KOPT-K1 (cell line): ENCODE data around the gene RPRD1B.

Experiments used
- H3K27ac ChIP-seq: fragments of 200-600 bp; sonication (generic); 2 replicates; pipeline ENCODE4 v1.5.1; 2016; ENCODE audit warnings: antibody characterized with exemption, mild to moderate bottlenecking, low read depth, low read length; ENCODE audit not compliant: poor library complexity, severe bottlenecking
- H3K36me3 ChIP-seq: fragments of 200-600 bp; sonication (generic); 2 replicates; pipeline ENCODE4 v1.5.1; 2017; ENCODE audit warnings: antibody characterized with exemption, mild to moderate bottlenecking, low read length, moderate library complexity; ENCODE audit not compliant: insufficient read depth
- H3K9me3 ChIP-seq: fragments of 200-600 bp; sonication (generic); 2 replicates; pipeline ENCODE4 v1.5.1; 2017; ENCODE audit warnings: antibody characterized with exemption, low read length, mild to moderate bottlenecking; ENCODE audit not compliant: insufficient read depth, poor library complexity, severe bottlenecking

RPRD1B gene

DNA sequence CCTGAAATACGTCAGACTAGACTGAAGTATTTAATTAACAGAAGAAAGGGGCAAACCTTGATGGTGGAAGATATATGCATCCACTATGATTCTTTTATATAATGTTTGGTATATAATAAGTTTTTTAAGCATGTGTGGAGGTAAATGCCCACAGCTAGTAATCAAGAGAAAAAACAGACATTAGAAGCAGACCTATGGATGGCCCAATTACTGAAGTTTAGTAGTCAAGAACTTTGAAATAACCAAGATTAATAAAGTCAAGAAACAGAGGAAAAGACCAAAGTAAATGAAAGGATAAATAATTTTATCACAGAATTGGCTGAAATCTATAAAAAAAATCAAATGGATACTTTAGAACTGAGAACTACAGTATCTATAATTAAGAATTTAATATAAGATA is 15.6 kb upstream of the RPRD1B start:
- H3K9me3 ChIP-seq = peaks cover 29% of the 10 kb centered on the region
- H3K27ac ChIP-seq = no peak overlapping the region
- peaks cover 85% of the 10 kb centered on the region for H3K36me3 ChIP-seq

- no peak overlapping the region for H3K27ac ChIP-seq
- peaks cover 85% of the 10 kb centered on the region for H3K36me3 ChIP-seq
- peaks cover 29% of the 10 kb centered on the region for H3K9me3 ChIP-seq
These were observed 15.2 kb upstream of the RPRD1B start for GRCh38 chr20:38018385-38018784.

GRCh38 chr20:38021087-38021772 is 12.3 kb upstream of the RPRD1B start:
- H3K36me3 ChIP-seq = peaks cover 77% of the 10 kb centered on the region
- H3K27ac ChIP-seq = no peak overlapping the region
- H3K9me3 ChIP-seq = peaks cover 29% of the 10 kb centered on the region

DNA sequence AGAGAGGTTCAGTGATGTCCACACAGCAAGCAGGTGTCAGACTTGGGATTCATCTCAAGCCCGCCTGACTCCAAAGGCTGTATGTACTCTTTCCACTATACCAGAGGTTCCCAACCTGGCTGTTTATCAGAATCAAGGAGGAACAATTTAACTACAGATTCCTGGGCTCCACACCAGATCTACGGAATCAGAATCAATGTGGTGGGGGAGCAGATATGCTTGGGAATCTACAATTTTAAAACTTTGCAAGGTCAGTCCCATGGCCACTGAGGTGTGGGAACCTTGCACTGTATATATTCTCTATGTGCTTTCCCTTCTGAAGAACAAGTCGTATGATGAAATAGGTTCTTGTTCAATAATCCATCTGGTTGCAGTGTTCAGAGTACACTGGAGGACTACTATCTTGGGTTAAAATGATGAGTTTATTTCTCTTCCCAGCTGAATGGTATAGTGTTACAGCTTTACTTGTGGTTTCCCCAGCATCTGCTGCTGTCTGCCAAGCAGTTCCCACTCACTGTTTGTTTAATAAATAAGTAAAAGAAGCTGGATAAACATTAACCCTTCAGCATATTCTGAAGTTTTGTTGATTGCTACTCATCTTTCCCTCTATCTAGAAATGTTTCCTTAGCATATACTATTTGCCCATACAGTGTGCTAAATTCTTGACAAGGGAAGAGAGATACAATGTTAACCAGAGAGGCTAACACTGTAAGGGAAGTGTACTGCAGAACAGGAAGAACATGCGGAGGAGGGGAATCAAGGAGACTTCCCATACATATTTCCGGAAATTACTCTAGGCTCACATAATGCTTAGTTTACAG is 10.2 kb upstream of the RPRD1B start:
- Histone ChIP-seq H3K36me3 (peaks cover 69% of the 10 kb centered on the region), H3K9me3 (peaks cover 16% of the 10 kb centered on the region), H3K27ac (no peak overlapping the region)

DNA sequence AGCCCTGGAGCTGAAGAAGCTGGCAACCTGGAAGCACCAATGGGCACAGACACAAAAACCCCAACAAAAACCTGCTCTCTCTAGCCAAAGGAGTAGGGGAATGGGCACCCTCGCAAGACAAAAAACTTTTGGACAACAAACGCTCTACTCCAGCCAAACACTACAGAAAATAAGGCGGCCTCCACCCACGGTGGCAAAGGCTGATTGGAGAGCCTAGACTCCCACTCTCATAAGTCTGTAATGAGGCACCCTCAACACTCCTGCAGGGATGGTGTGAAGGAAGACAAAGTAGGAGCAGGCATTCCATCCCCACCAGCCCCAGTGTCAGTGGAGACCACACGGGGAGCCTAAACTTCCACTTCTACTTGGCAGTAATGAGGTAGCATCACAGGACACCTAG is 9.1 kb upstream of the RPRD1B start:
- H3K27ac ChIP-seq = no peak overlapping the region
- peaks cover 59% of the 10 kb centered on the region for H3K36me3 ChIP-seq
- peaks cover 5% of the 10 kb centered on the region for H3K9me3 ChIP-seq

DNA sequence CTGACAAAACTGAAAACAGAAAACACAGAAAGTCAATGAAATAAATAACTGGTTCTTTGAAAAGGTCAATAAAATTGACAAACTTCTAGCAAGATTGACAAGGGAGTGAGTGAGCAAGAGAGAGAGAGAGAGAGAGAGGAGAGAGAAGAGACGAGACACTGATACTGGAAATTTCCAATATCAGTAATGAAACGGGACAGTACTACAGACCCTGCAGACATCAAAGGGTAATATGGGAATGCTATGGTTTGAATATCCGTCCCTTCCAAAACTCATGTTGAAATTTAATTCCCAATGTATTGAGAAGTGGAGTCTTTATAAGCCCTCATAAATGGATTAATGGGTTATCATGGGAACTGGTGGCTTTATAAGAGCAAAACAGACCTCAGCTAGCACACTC is 4.1 kb upstream of the RPRD1B start:
- H3K27ac ChIP-seq = no peak overlapping the region
- H3K36me3 ChIP-seq = peaks cover 41% of the 10 kb centered on the region
- H3K9me3 ChIP-seq = no peaks in the 10 kb centered on the region

- Histone ChIP-seq H3K36me3 (peaks cover 46% of the 10 kb centered on the region), H3K9me3 (no peaks in the 10 kb centered on the region), H3K27ac (peak overlapping the region; percentile 94)
These were observed 1.6 kb upstream of the RPRD1B start for GRCh38 chr20:38031957-38032356.

DNA sequence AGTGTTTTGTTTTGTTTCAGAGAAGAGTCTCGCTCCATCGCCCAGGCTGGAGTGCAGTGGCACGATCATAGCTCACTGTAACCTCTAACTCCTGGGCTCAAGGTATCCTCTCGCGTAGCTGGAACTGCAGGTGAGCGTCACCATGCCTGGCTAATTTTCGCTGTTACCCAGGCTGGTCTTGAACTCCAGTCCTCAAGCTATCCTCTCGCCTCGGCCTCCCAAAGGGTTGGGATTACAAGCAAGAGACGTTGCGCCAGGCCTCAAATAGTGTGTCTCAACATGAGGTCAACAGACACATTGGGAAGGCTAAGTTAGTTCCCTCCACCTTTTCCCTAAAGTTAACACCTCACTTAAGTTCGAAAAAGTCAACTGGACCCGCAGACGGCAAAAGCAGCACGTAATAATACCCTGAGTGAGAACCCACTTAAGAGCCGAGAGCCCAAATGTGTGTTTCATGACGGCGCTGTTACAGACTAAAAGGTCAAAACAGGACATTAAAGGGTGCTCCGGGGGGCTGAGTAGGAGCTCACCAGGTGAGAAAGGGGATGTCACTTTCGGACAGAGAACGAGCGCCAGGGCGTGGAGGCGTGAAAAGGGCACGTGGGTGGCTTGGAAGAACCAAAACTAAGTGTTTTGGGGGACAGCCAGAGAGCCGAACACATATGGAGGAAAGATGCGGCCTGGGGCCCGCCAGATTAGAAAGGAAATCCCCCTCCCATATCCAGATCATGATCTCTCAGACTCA is 789 bp upstream of the RPRD1B start:
- H3K27ac ChIP-seq = peak overlapping the region; percentile 94
- no peaks in the 10 kb centered on the region for H3K9me3 ChIP-seq
- peaks cover 49% of the 10 kb centered on the region for H3K36me3 ChIP-seq

- H3K27ac ChIP-seq = peak overlapping the region; percentile 94
- peaks cover 50% of the 10 kb centered on the region for H3K36me3 ChIP-seq
- no peaks in the 10 kb centered on the region for H3K9me3 ChIP-seq
These were observed 633 bp downstream of the RPRD1B start for GRCh38 chr20:38034108-38034649.

DNA sequence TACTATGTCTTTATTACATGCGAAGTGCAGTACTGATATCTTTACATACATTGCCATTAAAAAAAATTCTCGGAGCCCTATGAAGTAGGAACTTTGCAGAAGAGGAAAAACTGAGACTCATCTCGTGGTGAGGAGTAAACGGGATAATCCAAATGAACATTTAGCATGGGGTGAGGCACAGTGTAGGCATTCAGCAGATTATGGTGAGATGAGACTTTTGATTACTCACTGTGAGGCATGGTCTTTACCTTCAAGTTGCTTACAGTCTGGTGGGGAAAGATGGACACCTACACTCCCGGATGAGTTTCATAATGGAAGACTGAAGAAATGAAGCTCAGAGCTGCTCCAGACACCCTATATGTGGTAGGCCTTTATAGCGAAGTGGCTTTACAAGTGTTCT is 1.4 kb downstream of the RPRD1B start:
- peak overlapping the region; percentile 94 for H3K27ac ChIP-seq
- no peaks in the 10 kb centered on the region for H3K9me3 ChIP-seq
- peaks cover 51% of the 10 kb centered on the region for H3K36me3 ChIP-seq

DNA sequence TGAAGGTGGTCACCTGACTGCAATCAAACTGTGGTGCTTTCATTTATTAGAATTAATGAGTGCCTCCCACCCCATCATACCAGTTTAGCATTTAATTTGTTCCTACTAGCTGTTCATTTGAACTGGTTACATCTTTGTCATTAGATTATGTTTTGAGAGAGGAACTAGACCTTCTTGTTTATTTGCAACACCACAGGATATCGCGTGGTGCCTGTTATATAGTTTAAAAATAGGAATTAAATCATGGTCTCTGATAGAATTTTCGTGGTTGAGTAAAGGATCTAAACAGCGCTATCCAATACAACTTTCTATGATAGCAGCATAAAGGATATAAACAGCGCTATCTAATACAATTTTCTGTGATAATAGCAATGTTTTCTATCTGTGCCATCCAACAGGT is 2.8 kb downstream of the RPRD1B start:
- Histone ChIP-seq H3K9me3 (no peaks in the 10 kb centered on the region), H3K36me3 (peaks cover 63% of the 10 kb centered on the region), H3K27ac (no peak overlapping the region)

DNA sequence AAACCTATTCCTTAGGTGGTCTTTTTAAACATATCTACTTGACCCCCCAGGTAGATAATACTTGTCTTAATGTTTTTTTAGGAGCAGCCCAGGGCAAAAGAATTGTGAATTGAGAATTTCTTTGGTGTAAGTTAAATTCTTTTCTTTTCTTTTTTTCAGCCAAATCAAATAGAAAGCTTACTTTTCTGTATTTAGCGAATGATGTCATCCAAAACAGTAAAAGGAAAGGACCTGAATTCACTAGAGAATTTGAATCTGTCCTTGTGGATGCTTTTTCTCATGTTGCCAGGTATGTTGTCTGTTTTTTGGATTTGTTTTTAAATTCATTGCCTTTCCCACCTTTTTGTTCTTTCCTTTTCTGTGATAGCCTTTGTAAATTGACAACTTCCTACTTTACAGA is 6.7 kb downstream of the RPRD1B start:
- no peaks in the 10 kb centered on the region for H3K9me3 ChIP-seq
- peaks cover 88% of the 10 kb centered on the region for H3K36me3 ChIP-seq

GRCh38 chr20:38043512-38044300 is 10.2 kb downstream of the RPRD1B start:
- Histone ChIP-seq H3K9me3 (no peaks in the 10 kb centered on the region), H3K27ac (no peak overlapping the region), H3K36me3 (peaks cover 94% of the 10 kb centered on the region)

More for the DNA sequence above, 6.7 kb downstream of the RPRD1B start:
- H3K27ac ChIP-seq = no peak overlapping the region

DNA sequence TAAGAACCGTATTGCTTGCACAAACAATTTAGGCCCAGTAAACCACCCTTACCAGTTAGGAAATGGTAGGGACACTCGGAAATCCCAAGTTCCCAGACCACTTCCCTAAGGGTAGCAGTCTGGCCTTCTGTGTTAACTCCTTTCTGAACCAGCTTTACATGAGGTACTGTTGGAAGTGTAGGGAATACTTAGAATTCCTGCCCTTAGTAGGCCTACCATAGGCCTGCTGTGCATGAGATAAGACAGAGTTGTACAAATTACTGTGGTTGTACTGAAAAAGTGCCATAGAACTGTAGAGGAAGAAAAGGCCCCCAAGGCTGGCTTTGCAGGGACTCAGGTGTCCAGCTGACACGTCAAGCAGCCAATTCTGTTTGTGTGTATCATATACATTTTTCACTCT is 11.1 kb downstream of the RPRD1B start:
- Histone ChIP-seq H3K27ac (no peak overlapping the region), H3K9me3 (no peaks in the 10 kb centered on the region), H3K36me3 (peaks cover 96% of the 10 kb centered on the region)
